Mucosa of descending colon (tissue), 3 donors: Measurements from ENCODE around the gene LIX1L. TPM values are rescaled to one million over a fixed set of nuclear protein-coding genes. Genes with fewer than 3 reads are reported as not detected.

Experiments
- ATAC-seq: fragments of 200-7000 bp; cut with Tn5 transposase; one replicate; pipeline ENCODE4 v1.9.1; 2020; ENCODE audit warnings: mild to moderate bottlenecking, moderate library complexity
- DNase-seq, 3 donors: peaks; one replicate each; pipeline ENCODE4 v3.0.0-alpha.2; 2020
- H3K36me3 ChIP-seq: fragments of 200-600 bp; one replicate; pipeline ENCODE4 v1.8.0; 2021; ENCODE audit warnings: low read depth, mild to moderate bottlenecking
- H3K4me1 ChIP-seq: fragments of 200-600 bp; one replicate; pipeline ENCODE4 v1.8.0; 2021; ENCODE audit warnings: low read depth, mild to moderate bottlenecking
- H3K4me3 ChIP-seq: fragments of 200-600 bp; one replicate; pipeline ENCODE4 v1.8.0; 2021; ENCODE audit warnings: mild to moderate bottlenecking
- H3K9me3 ChIP-seq: fragments of 200-600 bp; one replicate; pipeline ENCODE4 v1.8.0; 2021; ENCODE audit warnings: mild to moderate bottlenecking
- CTCF ChIP-seq: fragments of 200-600 bp; IDR thresholded peaks from one replicate; pipeline ENCODE4 v1.8.0; 2022; ENCODE audit warnings: antibody characterized with exemption, mild to moderate bottlenecking
- intact Hi-C, 2 donors: fragments of 100-400 bp; cut with DNase I in 1 of 2; cut with micrococcal nuclease in 1 of 2; formaldehyde crosslinking; loops; one replicate each; pipeline versions ENCODE4 v1.11.0 to v1.11.1; 2022; cut with DNase I, micrococcal nuclease
- total RNA-seq, 3 donors: library from RNA; stranded (reverse); fragmentation: NEBNext Ultra II Directional in 2 of 3; extraction: Animal tissue kit (Norgen Biotek cat#: 25700) in 2 of 3; gene quantifications; one replicate each; pipeline versions ENCODE4 v1.2.1 to v1.2.4, GENCODE V29; 2021 to 2023
- donor health status: DM: no; HTN: no; CAD: no; lungs with moderate emphysema.
- donor health status: DM: no; HTN: no; CAD: no.
- donor health status: DM: no; HTN: yes; CAD: no.

The LIX1L gene
- total RNA-seq, 3 donors from 2014 or later = 3.9 to 34.3 (median 10.2) TPM

- Histone ChIP-seq H3K4me1 (peaks cover 6% of the 10 kb centered on the region), H3K4me3 (no peak overlapping the region), H3K36me3 (no peaks in the 10 kb centered on the region), H3K9me3 (no peaks in the 10 kb centered on the region)
- TF ChIP-seq CTCF = no peak
- no peak for ATAC-seq
- intact Hi-C loops = no loop called here
- no peak for DNase-seq
Observed at GRCh38 chr1:145886390-145886789, 71.4 kb downstream of the LIX1L start.

GRCh38 chr1:145885738-145886287, 72.0 kb downstream of the LIX1L start, which contains the start of gene ANKRD35:
ANKRD35 (minus strand) TSS chr1:145885866; CDS start chr1:145885758, 108 bp downstream.
- Histone ChIP-seq H3K36me3 (no peaks in the 10 kb centered on the region), H3K9me3 (no peaks in the 10 kb centered on the region), H3K4me3 (no peak within 1 kb of the TSS), H3K4me1 (peaks cover 6% of the 10 kb centered on the region)
- ATAC-seq (peak; percentile 99), DNase-seq (peak; percentile 89 to 90 (median 89))
- intact Hi-C loops = no loop called here
- TF ChIP-seq CTCF = no peak

DNA sequence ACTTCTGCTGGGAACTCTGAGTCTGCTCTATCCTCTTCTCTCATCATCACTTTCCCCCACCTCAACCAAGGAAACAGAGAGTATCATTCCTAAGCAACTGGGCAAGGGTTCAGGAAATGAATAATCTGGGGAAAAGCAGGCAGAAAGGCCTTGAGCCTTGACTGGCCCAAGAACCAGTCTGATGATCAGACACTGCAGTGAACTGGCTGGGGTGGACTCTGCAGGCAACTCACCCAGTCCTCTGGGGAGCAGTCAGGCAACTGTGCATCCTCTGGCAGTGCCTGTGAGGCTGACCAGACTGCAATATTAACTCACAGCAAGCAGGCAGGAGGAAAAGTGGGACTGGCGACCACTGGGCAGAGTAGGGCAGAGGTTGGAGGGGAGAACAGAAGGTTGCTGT, 73.1 kb downstream of the LIX1L start:
- Histone ChIP-seq H3K9me3 (no peaks in the 10 kb centered on the region), H3K4me3 (no peak overlapping the region), H3K36me3 (no peaks in the 10 kb centered on the region), H3K4me1 (peaks cover 6% of the 10 kb centered on the region)
- TF ChIP-seq CTCF = no peak
- intact Hi-C loops = no loop called here
- no peak for DNase-seq
- no peak for ATAC-seq

Other genes with a start within 250 kb of the LIX1L start
- gene CD160, start 238.5 kb downstream of the LIX1L start, total RNA-seq = 1 to 10 TPM; 1.6 to 2.3 (median 1.6) TPM
- gene RNF115, start 133.9 kb downstream of the LIX1L start, total RNA-seq = 10 to 100 TPM in 1 of 3 donors, 1 to 10 TPM in 2; 8.3 to 13.6 (median 8.8) TPM
- gene POLR3C, start 133.8 kb downstream of the LIX1L start, total RNA-seq = 10 to 100 TPM; 17.5 to 24.0 (median 23.0) TPM
- 1 to 10 TPM; 1.1 to 2.5 (median 1.3) TPM for gene NUDT17, start 112.4 kb downstream of the LIX1L start, total RNA-seq
- 10 to 100 TPM; 11.6 to 26.6 (median 14.8) TPM for gene PIAS3, start 98.9 kb downstream of the LIX1L start, total RNA-seq
- 1 to 10 TPM in 1 of 3 donors, under 1 TPM in 2; 0.26 to 5.6 (median 0.99) TPM for gene ANKRD35, start 72.2 kb downstream of the LIX1L start, total RNA-seq
- gene ITGA10, start 48.0 kb downstream of the LIX1L start, total RNA-seq = 1 to 10 TPM in 1 of 3 donors, under 1 TPM in 2; 0.61 to 2.5 (median 0.87) TPM
- 10 to 100 TPM; 25.5 to 34.8 (median 33.3) TPM for gene PEX11B, start 39.3 kb downstream of the LIX1L start, total RNA-seq
- gene RBM8A, start 30.5 kb downstream of the LIX1L start, total RNA-seq = 10 to 100 TPM; 82.3 to 94.5 (median 93.9) TPM
- gene ANKRD34A, start 6.6 kb upstream of the LIX1L start, total RNA-seq = under 1 TPM; 0.14 to 0.63 (median 0.41) TPM
- gene POLR3GL, start 6.7 kb upstream of the LIX1L start, total RNA-seq = 10 to 100 TPM; 15.7 to 26.8 (median 19.5) TPM
- 1,000 to 10,000 TPM in 1 of 3 donors, 100 to 1,000 TPM in 2; 683 to 1,682 (median 830) TPM for gene TXNIP, start 38.6 kb upstream of the LIX1L start, total RNA-seq
- not detected for gene HJV, start 63.7 kb upstream of the LIX1L start, total RNA-seq
- 1 to 10 TPM; 2.4 to 4.8 (median 3.5) TPM for gene NBPF10, start 186.8 kb upstream of the LIX1L start, total RNA-seq